GM18499 (cell line): ENCODE data around the gene DOCK1.

Experiments used
- ATAC-seq: cut with Tn5 transposase; IDR thresholded peaks from one replicate; pipeline ENCODE4 v1.9.1; 2021; ENCODE audit warnings: moderate number of reproducible peaks; ENCODE audit not compliant: insufficient read depth, unreplicated experiment

Gene DOCK1

GRCh38 chr10:127122831-127123230, 217.6 kb downstream of the DOCK1 start:
- ATAC-seq, result no peak

- ATAC-seq, result no peak
These were observed 218.4 kb downstream of the DOCK1 start for GRCh38 chr10:127123626-127124025.

GRCh38 chr10:127125331-127125730, 220.1 kb downstream of the DOCK1 start:
- ATAC-seq, result no peak

GRCh38 chr10:127127822-127128221, 222.6 kb downstream of the DOCK1 start:
- no peak for ATAC-seq

GRCh38 chr10:127129104-127129503, 223.9 kb downstream of the DOCK1 start:
- ATAC-seq, result no peak

GRCh38 chr10:127132451-127132850, 227.2 kb downstream of the DOCK1 start:
- no peak for ATAC-seq

GRCh38 chr10:127133225-127133624, 228.0 kb downstream of the DOCK1 start:
- ATAC-seq, result no peak

- no peak for ATAC-seq
These were observed 228.7 kb downstream of the DOCK1 start for GRCh38 chr10:127133672-127134500.

- no peak for ATAC-seq
These were observed 230.8 kb downstream of the DOCK1 start for GRCh38 chr10:127135844-127136577.

- no peak for ATAC-seq
These were observed 232.2 kb downstream of the DOCK1 start for GRCh38 chr10:127137391-127137790.

GRCh38 chr10:127142136-127142535, 236.9 kb downstream of the DOCK1 start:
- no peak for ATAC-seq

GRCh38 chr10:127142856-127143255, 237.6 kb downstream of the DOCK1 start:
- no peak for ATAC-seq

GRCh38 chr10:127145173-127145572, 239.9 kb downstream of the DOCK1 start:
- ATAC-seq, result no peak

GRCh38 chr10:127146661-127147060, 241.4 kb downstream of the DOCK1 start:
- no peak for ATAC-seq

GRCh38 chr10:127148066-127148932, 243.1 kb downstream of the DOCK1 start:
- no peak for ATAC-seq

- ATAC-seq, result no peak
These were observed 243.6 kb downstream of the DOCK1 start for GRCh38 chr10:127148933-127149220.

GRCh38 chr10:127149501-127150081, 244.4 kb downstream of the DOCK1 start:
- ATAC-seq, result no peak

- ATAC-seq, result no peak
These were observed 244.9 kb downstream of the DOCK1 start for GRCh38 chr10:127150136-127150535.

- ATAC-seq, result no peak
These were observed 246.3 kb downstream of the DOCK1 start for GRCh38 chr10:127151541-127151940.

GRCh38 chr10:127151981-127152699, 246.9 kb downstream of the DOCK1 start:
- no peak for ATAC-seq
